GM18517 (cell line): ENCODE measurements around the gene NFATC4.
A peak's percentile ranks its signal among the peaks of the same experiment; 100 is the strongest.
"Not testable (repeated sequence)": the region's sequence is repeated elsewhere in the genome, so short reads cannot be mapped to it uniquely, and the experiment has no call there.

Experiments used
- ATAC-seq: cut with Tn5 transposase; IDR thresholded peaks from one replicate; pipeline ENCODE4 v1.9.1; 2021; ENCODE audit warnings: mild to moderate bottlenecking, moderate library complexity; ENCODE audit not compliant: unreplicated experiment

NFATC4 gene

GRCh38 chr14:24338843-24339242 lies 29.1 kb upstream of the NFATC4 start:
- no peak for ATAC-seq

- peak; percentile 74 for ATAC-seq
Observed at GRCh38 chr14:24339284-24340151, 28.5 kb upstream of the NFATC4 start, which contains the start of gene RIPK3. TSS of gene RIPK3 (minus strand) at chr14:24339991. CDS start at chr14:24339826, 165 bp downstream.

DNA sequence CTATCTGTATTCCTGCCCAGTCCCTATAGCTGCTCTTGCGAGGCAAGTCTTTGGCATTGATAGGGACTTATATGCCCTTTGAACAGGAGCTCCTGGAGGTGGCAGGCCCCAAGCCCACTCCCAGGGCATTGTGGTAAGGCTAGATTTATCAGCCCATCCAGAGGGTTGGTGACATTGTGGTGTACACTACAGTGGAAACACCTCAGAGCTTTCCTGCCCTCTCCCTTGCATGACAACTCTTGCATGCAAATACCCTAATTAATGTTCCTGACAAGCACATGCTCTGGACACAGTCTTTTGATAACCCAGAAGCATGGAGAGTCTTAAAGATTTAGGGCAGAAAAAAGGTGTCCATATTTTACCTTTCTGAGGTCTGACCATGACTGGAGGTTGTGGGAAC lies 27.4 kb upstream of the NFATC4 start:
- no peak for ATAC-seq

DNA sequence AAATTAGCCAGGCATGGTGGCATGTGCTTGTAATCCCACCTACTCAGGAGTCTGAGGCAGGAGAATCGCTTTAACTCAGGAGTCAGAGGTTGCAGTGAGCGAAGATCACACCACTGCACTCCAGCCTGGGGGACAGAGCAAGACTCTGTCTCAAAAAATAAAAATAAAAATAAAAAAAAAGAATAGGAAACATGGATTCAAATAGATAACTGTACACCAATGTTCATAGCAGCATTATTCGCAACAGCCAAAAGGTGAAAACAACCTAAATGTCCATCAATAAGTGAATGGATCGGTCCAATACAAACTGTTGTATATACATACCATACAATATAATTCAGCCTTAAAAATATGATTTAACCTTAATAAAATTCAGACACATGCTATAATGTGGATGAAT lies 25.1 kb upstream of the NFATC4 start:
- no peak for ATAC-seq

- no peak for ATAC-seq
Observed at GRCh38 chr14:24343795-24344660, 24.0 kb upstream of the NFATC4 start.

DNA sequence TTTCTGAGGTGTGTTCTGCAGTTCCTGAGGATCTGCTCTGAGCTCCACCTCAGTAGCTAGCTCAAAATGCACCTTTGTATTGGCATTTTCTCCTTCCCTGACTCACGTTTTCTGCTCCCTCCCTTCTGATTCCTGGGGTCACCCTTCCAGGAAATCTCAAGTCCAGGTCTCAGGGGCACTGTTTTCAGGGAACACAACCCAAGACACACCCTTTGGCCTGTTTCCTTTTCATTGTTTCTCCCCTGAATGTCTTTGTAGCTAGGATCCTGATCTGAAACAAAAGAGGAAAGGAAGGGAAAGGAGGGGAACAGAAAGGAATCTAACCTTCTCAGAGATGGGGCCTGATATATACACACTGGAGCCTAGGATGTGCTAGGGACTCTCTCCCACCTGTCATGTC lies 20.9 kb upstream of the NFATC4 start:
- no peak for ATAC-seq

DNA sequence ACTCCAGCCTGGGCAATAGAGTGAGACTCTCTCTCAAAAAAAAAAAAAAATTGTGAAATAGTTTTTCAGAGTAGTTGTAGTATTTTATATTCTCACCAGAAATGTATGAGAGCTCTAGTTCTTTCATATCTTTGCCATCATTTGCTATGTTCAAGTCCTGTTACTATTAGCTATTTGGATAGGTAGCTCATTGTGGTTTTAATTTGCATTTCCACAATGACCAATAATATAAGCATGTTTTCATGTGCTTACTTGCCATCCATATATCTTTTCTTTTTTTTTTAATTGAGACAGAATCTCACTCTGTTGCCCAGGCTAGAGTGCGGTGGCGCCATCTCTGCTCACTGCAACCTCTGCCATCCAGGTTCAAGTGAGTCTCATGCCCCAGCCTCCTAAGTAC lies 19.8 kb upstream of the NFATC4 start:
- no peak for ATAC-seq

DNA sequence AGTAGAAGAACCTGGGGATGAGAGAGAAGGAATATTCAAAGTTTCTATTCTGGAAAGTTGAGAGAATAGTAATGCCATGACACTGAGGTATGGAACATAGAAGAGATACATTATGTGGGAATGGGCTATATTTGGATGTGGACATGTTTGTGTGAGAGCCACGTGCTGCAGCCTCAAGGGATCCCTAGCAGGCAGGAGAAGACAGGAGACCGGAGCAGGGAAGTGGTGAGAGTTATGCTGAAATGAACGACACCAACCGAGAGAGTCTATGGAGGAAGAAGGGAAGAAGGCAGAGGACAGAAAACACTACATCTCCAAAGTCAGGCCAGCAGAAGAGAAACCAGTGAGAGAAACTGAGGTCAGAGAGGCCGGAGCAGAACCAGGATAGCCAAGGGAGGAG lies 18.2 kb upstream of the NFATC4 start:
- no peak for ATAC-seq

- ATAC-seq = no peak
Observed at GRCh38 chr14:24351517-24351916, 16.5 kb upstream of the NFATC4 start.

GRCh38 chr14:24353559-24354481 lies 14.2 kb upstream of the NFATC4 start:
- no peak for ATAC-seq

DNA sequence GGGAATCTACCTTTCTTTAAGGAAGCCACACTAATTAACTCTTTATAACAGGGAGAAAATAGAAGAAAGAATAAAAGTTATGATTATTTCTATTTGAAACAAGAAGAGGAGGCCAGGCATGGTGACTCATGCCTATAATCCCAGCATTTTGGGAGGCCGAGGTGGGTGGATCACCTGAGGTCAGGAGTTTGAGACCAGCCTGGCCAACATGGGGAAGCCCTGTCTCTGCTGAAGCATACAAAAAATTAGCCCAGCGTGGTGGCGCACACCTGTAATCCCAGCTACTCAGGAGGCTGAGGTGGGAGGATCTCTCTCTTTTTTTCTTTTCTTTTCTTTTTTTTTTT lies 13.5 kb upstream of the NFATC4 start:
- not testable (repeated sequence) for ATAC-seq

DNA sequence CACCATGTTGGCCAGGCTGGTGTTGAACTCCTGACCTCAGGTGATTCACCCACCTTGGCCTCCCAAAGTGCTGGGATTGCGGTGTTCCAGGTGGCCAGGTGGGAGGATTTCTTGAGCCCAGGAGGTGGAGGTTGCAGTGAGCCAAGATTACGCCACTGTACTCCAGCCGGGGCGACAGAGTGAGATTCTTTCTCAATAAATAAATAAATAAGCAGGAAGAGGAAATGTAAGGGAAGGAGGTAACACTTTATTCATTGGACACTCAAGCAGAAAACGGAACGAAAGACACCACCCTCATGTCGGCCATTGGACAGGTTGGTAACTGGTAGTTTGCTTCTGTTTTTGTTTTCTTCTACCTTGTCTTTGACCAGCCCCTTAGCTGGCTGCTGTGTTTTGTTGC lies 13.0 kb upstream of the NFATC4 start:
- no peak for ATAC-seq

DNA sequence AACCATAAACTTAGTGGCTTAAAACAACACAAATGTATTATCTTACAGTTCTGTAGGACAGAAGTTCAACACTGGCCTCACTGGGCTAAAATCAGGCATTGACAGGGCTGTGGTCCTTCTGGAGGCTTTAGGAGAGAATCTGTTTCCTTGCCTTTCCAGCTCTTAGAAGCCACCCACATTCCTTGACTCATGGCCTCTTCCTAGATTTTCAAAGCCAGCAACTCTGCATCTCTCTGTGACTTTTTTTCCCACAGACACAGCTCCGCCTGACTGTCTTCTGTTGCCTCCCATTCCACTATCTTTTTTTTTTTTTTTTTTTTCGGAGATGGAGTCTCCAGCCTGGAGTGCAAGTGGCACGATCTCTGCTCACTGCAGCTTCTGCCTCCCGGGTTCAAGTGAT lies 11.8 kb upstream of the NFATC4 start:
- no peak for ATAC-seq

DNA sequence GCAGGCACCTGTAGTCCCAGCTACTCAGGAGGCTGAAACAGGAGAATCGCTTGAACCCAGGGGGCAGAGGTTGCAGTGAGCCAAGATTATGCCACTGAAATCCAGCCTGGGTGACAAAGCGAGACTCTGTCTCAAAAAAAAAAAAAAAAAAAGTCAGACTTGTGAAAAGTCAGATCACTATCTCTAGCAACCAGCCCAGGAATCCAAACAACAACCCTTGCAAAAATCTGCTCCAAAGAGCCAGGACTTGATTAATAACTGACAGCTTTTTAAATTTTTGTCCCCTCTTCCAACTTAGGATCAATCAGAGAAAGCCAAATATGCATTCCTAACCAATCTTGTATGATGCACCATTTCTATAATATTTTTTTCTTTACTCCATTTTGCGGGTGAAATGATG lies 7.7 kb upstream of the NFATC4 start:
- ATAC-seq = no peak

GRCh38 chr14:24361326-24361725 lies 6.7 kb upstream of the NFATC4 start:
- no peak for ATAC-seq

GRCh38 chr14:24362241-24362960 lies 5.6 kb upstream of the NFATC4 start:
- no peak for ATAC-seq

- ATAC-seq = no peak
Observed at GRCh38 chr14:24363401-24363800, 4.6 kb upstream of the NFATC4 start.

- ATAC-seq = no peak
Observed at GRCh38 chr14:24364841-24365240, 3.1 kb upstream of the NFATC4 start.

DNA sequence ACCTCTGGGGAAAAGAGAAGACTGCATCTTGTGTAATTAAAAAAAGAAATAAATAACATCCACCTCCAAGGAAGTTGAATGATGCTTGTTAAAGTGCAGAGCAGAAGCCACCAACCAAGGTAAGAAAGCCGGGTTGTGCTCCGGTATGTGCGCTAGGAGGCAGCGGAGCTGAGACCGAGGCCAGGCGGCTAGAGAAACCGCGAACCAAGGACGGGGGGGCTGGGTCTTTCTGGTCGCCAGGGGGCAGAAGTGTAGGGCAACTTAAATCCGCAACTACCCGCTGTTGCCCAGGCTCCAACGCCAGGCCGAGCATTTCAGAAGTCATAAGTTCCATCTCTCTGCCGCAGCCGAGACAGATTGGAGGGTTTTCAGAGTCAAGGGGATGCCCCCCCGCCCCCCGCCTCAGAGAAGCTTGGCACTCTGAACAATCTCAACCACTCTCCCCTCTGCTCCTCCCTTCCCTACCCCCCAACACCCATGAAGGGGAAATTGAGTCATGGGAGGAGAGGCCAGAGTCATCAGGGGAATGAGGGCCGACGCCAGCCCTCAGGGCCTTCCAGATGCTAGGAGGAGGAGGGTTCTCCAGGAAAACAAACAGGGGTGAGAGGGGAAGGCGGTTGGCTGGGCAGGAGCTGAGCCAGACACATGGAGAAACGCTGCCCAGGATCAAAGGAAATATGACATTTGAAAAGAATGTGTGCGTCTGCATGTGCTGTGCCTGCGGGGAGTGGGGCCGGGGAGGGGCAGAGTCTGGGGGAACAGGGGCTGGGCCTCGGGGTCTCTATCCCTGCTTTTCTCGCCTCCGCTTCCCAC lies 2.2 kb upstream of the NFATC4 start:
- ATAC-seq = peak; percentile 35

DNA sequence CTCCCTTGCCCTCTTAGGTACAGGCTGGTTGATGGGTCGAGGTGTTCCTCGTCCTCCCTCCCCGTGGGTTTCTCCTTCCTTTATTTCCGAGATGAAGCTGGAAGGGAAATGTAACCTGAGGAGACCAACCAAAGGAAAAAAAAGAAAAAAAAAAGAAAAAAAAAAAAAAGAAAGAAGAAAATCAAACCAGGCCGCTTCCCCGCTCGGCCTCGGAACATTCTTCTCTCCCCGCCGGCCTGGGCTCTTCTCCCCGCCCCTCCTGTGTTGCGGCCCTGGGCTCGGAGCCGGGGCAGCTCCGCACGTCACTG lies 1.6 kb upstream of the NFATC4 start:
- peak; percentile 38 for ATAC-seq
